ENCODE results near the gene NUDC.
"Not testable (repeated sequence)": the region's sequence is repeated elsewhere in the genome, so short reads cannot be mapped to it uniquely, and the experiment has no call there.

The NUDC gene

GRCh38 chr1:26945728-26946127 lies 24.2 kb downstream of the NUDC start:
- no peak for DNase-seq
- in situ Hi-C loops (cut with HindIII; ENCODE audit: low pct_ligation_motif_present, low pct_unique_long_range_greater_than_20kb, low sequenced_read_pairs), result no loop called here

GRCh38 chr1:26946270-26946669 lies 24.7 kb downstream of the NUDC start:
- DNase-seq, result no peak
- in situ Hi-C loops (cut with HindIII; ENCODE audit: low pct_ligation_motif_present, low pct_unique_long_range_greater_than_20kb, low sequenced_read_pairs), result no loop called here

GRCh38 chr1:26948725-26949057 lies 27.1 kb downstream of the NUDC start:
- in situ Hi-C loops (cut with HindIII; ENCODE audit: low pct_ligation_motif_present, low pct_unique_long_range_greater_than_20kb, low sequenced_read_pairs); DNase-seq: not testable (repeated sequence)

GRCh38 chr1:26949266-26949925 lies 27.9 kb downstream of the NUDC start:
- no peak for DNase-seq
- in situ Hi-C loops (cut with HindIII; ENCODE audit: low pct_ligation_motif_present, low pct_unique_long_range_greater_than_20kb, low sequenced_read_pairs), result no loop called here

GRCh38 chr1:26949926-26950319 lies 28.4 kb downstream of the NUDC start:
- no peak for DNase-seq
- in situ Hi-C loops (cut with HindIII; ENCODE audit: low pct_ligation_motif_present, low pct_unique_long_range_greater_than_20kb, low sequenced_read_pairs), result no loop called here

- in situ Hi-C loops (cut with HindIII; ENCODE audit: low pct_ligation_motif_present, low pct_unique_long_range_greater_than_20kb, low sequenced_read_pairs), result no loop called here
- no peak for DNase-seq
Observed at GRCh38 chr1:26950602-26951001, 29.1 kb downstream of the NUDC start.

- in situ Hi-C loops (cut with HindIII; ENCODE audit: low pct_ligation_motif_present, low pct_unique_long_range_greater_than_20kb, low sequenced_read_pairs), result no loop called here
- no peak for DNase-seq
Observed at GRCh38 chr1:26951216-26951615, 29.7 kb downstream of the NUDC start.

- in situ Hi-C loops (cut with HindIII; ENCODE audit: low pct_ligation_motif_present, low pct_unique_long_range_greater_than_20kb, low sequenced_read_pairs), result no loop called here
- no peak for DNase-seq
Observed at GRCh38 chr1:26951821-26952497, 30.4 kb downstream of the NUDC start.

- no peak for DNase-seq
- in situ Hi-C loops (cut with HindIII; ENCODE audit: low pct_ligation_motif_present, low pct_unique_long_range_greater_than_20kb, low sequenced_read_pairs), result no loop called here
Observed at GRCh38 chr1:26953374-26953773, 31.8 kb downstream of the NUDC start.

GRCh38 chr1:26956321-26956720 lies 34.8 kb downstream of the NUDC start:
- in situ Hi-C loops (cut with HindIII; ENCODE audit: low pct_ligation_motif_present, low pct_unique_long_range_greater_than_20kb, low sequenced_read_pairs), result no loop called here

GRCh38 chr1:26957306-26957705 lies 35.8 kb downstream of the NUDC start:
- in situ Hi-C loops (cut with HindIII; ENCODE audit: low pct_ligation_motif_present, low pct_unique_long_range_greater_than_20kb, low sequenced_read_pairs), result no loop called here
- no peak for DNase-seq

More at GRCh38 chr1:26956321-26956720, 34.8 kb downstream of the NUDC start:
- no peak for DNase-seq

- DNase-seq, result no peak
- in situ Hi-C loops (cut with HindIII; ENCODE audit: low pct_ligation_motif_present, low pct_unique_long_range_greater_than_20kb, low sequenced_read_pairs), result no loop called here
Observed at GRCh38 chr1:26959270-26959669, 37.7 kb downstream of the NUDC start.

- DNase-seq, result no peak
- in situ Hi-C loops (cut with HindIII; ENCODE audit: low pct_ligation_motif_present, low pct_unique_long_range_greater_than_20kb, low sequenced_read_pairs), result no loop called here
Observed at GRCh38 chr1:26959722-26960624, 38.4 kb downstream of the NUDC start, which contains the start of gene KDF1. TSS of gene KDF1 (minus strand) at chr1:26960468. CDS start at chr1:26952380, 8,088 bp downstream.

- no peak for DNase-seq
- in situ Hi-C loops (cut with HindIII; ENCODE audit: low pct_ligation_motif_present, low pct_unique_long_range_greater_than_20kb, low sequenced_read_pairs), result no loop called here
Observed at GRCh38 chr1:26960625-26960966, 39.1 kb downstream of the NUDC start.

GRCh38 chr1:26961826-26962225 lies 40.3 kb downstream of the NUDC start:
- in situ Hi-C loops (cut with HindIII; ENCODE audit: low pct_ligation_motif_present, low pct_unique_long_range_greater_than_20kb, low sequenced_read_pairs), result no loop called here

GRCh38 chr1:26965213-26965612 lies 43.7 kb downstream of the NUDC start:
- no peak for DNase-seq
- in situ Hi-C loops (cut with HindIII; ENCODE audit: low pct_ligation_motif_present, low pct_unique_long_range_greater_than_20kb, low sequenced_read_pairs), result no loop called here

More at GRCh38 chr1:26961826-26962225, 40.3 kb downstream of the NUDC start:
- DNase-seq, result peak; percentile 35

- in situ Hi-C loops (cut with HindIII; ENCODE audit: low pct_ligation_motif_present, low pct_unique_long_range_greater_than_20kb, low sequenced_read_pairs), result no loop called here
- DNase-seq, result no peak
Observed at GRCh38 chr1:26965628-26966027, 44.1 kb downstream of the NUDC start.

- no peak for DNase-seq
- in situ Hi-C loops (cut with HindIII; ENCODE audit: low pct_ligation_motif_present, low pct_unique_long_range_greater_than_20kb, low sequenced_read_pairs), result no loop called here
Observed at GRCh38 chr1:26970810-26971209, 49.3 kb downstream of the NUDC start.

GRCh38 chr1:26971590-26971989 lies 50.0 kb downstream of the NUDC start:
- no peak for DNase-seq
- in situ Hi-C loops (cut with HindIII; ENCODE audit: low pct_ligation_motif_present, low pct_unique_long_range_greater_than_20kb, low sequenced_read_pairs), result no loop called here
